Measurements from ENCODE around the gene SPINK2.

DNA sequence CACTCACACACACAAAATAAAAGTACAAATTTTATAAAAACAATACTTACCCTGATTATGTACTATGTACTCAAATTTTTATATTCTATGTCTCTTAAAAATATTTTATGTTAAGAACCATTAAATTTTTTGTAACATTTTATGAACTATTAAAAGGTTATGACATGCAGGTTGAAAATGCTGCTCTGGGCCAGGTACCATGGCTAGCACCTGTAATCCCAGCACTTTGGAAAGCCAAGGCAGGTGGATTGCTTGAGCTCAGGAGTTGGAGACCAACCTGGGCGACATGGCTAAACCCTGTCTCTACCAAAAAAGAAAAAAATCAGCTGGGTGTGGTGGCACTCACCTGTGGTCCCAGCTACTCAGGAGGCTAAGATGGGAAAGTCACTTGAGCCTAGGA lies 29.4 kb upstream of the SPINK2 start:
- TF ChIP-seq, protein P1, sequence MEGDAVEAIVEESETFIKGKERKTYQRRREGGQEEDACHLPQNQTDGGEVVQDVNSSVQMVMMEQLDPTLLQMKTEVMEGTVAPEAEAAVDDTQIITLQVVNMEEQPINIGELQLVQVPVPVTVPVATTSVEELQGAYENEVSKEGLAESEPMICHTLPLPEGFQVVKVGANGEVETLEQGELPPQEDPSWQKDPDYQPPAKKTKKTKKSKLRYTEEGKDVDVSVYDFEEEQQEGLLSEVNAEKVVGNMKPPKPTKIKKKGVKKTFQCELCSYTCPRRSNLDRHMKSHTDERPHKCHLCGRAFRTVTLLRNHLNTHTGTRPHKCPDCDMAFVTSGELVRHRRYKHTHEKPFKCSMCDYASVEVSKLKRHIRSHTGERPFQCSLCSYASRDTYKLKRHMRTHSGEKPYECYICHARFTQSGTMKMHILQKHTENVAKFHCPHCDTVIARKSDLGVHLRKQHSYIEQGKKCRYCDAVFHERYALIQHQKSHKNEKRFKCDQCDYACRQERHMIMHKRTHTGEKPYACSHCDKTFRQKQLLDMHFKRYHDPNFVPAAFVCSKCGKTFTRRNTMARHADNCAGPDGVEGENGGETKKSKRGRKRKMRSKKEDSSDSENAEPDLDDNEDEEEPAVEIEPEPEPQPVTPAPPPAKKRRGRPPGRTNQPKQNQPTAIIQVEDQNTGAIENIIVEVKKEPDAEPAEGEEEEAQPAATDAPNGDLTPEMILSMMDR (IDR thresholded peaks at IDR 0.05): no peak
- no peak for TF ChIP-seq EZH2phosphoT487 (IDR thresholded peaks at IDR 0.05)
- TF ChIP-seq EZH2 (IDR thresholded peaks at IDR 0.05): no peak
